Occipital lobe (tissue), 2 donors: Measurements from ENCODE around the gene HNF1B. TPM values are rescaled to one million over a fixed set of nuclear protein-coding genes. Genes with fewer than 3 reads are reported as not detected.

Experiments used
- DNase-seq: peaks from one replicate; lab custom pipeline; 2025; lab: John Stamatoyannopoulos, UW
- total RNA-seq: library from RNA; depleted of rRNA; stranded (reverse); fragments of >200 nt; gene quantifications from one replicate; pipeline ENCODE4 v1.2.3, GENCODE V29; 2014

The HNF1B gene
- total RNA-seq, 1 donor from 2014 or later: not detected

DNA sequence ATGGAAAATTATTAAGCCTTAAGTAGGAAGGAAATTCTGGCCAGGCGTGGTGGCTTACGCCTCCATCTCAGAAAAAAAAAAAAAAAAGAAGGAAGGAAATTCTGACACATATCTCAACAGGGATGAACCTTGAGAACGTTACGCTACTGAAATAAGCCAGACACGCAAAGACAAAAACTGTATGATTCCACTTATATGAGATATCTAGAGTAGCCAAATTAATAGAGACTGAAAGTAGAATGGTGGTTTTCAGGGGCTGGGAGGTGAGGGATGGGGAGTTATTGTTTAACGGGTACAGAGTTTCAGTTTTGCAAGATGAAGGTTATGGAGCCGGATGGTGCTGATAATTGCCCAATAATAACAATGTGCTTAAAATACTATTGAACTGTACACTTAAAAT is 16.2 kb upstream of the HNF1B start:
- no peak for DNase-seq

DNA sequence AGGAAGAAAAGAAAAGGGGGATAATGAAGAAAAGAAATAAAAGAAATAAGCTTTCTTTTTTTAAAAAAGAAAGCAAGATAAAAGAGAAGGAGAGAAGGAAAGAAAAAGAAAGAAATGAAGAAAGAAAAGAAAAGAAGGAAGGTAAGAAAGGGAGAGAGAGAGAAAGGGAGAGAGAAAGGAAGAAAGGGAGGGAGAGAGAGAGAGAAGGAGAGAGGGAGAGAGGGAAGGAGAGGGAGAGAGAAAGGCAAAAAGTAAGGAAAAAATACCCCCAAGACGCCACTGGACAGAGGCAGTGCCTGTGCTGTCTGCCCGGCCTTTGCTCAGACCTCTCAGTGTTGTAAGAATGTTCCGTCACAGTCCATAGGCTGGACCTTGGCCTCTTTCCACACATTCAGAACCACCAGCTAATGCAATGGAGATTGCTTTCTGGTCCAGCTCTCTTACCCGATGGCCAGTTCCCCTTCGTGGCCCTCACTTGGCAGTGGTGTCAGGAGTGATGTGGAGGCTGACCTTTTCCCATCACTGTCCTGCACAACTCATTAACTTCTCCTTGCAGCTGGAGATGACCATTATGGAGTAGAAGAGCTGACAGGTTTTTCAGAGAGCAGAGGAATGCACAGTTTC is 14.3 kb upstream of the HNF1B start:
- DNase-seq: no peak

DNA sequence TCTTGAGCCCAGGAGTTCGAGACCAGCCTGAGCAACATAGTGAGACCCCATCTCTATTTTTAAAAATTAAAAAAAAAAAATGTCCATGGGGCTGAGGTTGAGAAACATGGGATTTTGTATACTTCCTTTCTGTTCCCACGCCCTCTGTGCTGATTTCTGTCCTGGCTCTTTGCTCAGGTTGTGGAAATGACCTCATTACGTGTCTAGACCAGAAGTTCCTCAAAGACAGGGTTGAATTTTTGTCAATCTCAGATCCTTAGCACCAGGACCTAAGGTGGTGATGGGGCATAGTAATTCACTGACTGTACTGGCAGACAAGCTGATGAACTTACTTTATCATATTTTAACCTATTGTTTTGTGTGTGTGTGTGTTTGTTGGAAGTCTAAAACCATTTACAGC is 11.2 kb upstream of the HNF1B start:
- DNase-seq: no peak

DNA sequence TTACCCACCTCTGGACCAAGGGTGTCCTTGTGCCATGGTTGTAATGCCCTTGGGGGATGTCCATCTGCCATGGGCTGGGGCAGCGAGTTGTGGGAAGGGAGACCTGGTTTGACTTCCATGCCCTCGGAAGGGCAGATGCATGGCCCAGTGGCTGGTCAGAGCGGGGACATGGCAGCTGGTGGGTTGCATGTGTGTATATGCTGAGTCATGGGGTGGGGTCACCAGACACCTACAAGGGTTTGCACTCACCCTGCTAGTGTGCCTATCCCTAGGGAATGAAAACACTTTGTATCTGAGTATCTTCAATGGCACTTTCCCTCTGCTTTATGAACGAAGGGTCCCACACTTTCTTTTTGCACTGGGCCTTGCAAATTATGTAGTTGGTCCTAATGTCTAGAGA is 10.6 kb upstream of the HNF1B start:
- DNase-seq: no peak

DNA sequence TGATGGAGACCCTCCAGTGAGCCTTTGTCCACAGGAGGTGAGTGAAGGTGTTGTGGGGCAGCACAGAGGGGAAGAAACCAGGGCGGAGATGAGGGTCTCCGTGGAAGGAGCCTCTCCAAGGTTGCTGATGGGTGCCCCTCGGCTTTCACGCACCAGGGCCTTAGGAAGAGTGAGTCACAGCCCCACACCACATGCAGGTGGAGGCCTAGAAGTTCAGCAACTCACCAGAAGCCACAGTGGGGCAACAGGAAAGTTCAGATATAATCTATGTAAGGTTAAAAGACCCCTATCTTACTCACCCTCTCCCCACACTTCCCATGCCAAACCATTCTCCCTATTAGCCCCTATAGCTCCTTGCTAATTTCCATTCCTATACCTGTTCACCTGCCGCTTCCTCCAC is 9.5 kb upstream of the HNF1B start:
- no peak for DNase-seq

DNA sequence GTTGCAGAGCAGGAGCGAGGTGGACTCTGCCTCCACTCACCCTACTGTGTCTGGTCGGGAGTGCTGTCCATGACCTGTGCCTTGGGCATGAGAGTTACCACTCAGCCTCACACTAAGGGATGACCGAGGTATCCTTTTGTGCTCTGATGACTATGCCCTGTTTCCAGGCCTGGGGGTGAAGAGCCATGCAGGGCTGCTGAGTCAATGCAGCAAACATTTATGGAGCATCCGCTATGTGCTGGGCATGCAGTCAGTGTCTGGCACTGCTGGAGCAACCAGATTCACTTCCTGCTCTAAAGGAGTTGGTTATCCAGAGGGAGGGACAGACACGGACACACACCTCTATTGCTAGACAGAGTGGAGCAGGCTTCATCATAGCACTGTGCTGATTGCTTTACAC is 7.6 kb upstream of the HNF1B start:
- DNase-seq: no peak

DNA sequence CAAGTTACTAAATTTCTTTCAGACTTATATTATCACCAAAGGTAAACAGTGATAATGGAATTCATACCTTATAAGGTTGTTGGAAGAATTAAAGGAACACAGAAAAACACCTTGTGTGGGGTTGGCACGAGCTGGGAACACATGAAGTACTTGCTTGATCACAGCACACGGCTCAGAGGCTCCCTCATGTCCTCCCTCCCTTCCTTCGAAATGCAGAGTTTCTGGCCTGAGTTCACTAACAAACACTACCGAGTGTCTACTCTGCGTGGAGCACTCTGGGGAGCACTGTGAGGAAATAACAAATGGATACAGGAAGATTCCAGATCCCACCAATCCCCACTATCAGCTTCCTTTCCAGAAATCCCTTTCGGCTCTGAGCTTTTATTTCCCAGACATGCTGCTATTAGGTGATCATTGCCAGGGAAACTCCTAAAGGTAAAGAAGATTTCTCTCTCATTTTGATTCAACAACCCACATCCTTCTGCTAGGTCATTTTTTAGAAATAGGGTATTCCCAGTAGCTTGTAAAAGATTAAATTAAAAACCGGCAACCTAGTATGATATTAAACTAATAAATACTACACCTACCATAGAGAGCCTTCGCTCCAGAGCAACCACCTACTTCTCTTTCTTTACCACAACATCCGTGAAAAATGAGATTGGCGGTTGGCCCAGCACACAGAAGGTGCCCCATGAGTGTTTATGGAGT is 6.1 kb upstream of the HNF1B start:
- no peak for DNase-seq

DNA sequence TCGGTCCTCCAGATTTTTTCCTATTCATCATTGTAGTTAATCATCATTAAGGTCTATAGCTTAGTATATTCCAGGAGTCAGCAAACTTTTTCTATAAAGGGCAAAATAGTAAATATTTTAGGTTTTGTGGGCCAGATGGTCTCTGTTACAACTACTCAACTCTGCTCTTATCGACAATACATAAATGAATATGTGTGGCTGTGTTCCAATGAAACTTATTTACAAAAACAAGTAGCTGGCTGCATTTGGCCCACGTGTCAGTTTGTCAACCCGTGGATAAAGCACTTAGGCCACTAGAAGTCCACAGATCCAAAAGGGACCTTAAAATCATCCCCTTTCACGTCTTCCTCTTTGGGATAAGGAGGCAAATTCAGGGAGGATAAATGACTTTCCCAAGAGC is 5.4 kb upstream of the HNF1B start:
- DNase-seq: no peak

DNA sequence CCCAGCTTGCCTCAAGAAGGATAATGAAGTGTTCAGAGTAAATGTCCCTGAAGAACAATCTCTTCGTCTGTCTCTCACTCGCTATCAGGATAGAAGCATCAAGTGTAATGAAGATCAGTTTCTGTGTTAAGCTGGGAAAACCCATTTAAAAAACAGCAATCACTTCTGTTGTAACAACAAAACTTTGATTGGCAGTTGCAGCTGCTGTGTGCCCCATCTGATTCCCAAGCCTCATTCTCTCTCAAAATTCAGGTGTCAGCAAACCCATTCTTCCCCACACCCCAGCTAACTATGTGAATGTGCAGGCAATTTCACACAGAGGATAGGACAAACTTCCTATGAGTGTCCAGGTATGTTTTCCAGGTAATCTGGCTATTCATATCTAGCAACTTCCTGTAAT is 2.4 kb upstream of the HNF1B start:
- no peak for DNase-seq

DNA sequence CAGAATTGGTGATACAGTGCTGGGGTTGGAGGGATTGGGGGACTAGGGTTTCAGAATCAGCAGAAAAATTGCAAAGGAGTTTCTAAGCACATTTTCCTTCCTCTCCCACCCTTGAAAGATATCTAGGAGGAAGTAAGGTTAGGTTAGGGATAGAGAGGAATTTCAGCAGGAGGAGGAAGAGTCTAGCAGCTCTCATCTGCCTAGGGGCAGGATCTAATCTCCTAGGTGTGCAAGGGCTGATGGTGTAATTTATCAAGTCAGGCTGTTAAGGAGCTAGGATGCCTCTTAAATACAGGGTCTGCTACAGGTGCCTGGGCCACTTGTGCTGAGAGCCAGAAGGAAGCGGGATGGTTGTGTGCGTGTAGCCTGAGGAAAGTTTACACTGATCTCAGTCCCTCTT is 1.8 kb upstream of the HNF1B start:
- no peak for DNase-seq

DNA sequence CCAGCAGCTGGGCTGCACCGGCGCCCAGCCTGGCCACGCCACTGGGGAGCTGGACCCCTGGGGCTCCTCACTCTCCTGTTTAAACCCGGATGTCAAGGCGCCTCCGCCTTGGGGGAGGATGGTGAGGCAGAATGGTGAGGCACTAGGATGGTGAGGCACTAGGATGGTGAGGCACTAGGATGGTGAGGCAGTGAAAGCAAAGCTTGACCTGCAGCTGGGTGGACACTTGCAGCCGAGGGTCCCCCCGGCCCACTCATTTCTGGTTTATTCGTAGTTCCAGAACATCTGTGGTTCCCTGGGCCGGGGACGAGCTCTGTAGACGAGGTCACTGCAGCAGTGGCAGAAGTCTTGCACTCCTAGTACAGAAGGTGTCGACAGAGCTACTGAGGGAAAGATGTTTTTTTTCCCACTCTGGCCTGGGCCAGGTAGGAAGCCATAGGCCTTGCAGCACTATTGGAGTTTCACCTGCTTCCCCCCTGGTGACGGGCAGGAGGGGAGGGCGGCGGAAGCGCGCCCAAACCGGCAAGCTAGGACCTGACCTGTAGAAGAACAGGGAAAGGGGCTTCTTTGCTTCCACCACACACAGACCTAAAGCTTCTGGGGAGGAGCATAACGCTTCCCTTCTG is 1.1 kb upstream of the HNF1B start:
- DNase-seq: no peak

DNA sequence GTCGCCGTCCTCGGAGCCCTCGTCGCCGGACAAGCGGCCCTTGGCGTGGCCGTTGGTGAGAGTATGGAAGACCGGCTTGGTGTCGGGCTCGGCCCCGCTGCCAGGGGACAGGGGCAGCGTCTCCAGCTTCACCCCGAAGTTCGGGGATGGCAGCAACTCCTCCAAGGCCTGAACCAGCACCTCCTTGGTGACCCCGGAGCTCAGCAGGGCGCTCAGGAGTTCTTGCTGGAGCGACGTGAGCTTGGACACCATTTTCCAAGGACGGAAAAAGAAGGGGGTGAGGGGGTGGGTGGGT is 279 bp downstream of the HNF1B start:
- no peak for DNase-seq

DNA sequence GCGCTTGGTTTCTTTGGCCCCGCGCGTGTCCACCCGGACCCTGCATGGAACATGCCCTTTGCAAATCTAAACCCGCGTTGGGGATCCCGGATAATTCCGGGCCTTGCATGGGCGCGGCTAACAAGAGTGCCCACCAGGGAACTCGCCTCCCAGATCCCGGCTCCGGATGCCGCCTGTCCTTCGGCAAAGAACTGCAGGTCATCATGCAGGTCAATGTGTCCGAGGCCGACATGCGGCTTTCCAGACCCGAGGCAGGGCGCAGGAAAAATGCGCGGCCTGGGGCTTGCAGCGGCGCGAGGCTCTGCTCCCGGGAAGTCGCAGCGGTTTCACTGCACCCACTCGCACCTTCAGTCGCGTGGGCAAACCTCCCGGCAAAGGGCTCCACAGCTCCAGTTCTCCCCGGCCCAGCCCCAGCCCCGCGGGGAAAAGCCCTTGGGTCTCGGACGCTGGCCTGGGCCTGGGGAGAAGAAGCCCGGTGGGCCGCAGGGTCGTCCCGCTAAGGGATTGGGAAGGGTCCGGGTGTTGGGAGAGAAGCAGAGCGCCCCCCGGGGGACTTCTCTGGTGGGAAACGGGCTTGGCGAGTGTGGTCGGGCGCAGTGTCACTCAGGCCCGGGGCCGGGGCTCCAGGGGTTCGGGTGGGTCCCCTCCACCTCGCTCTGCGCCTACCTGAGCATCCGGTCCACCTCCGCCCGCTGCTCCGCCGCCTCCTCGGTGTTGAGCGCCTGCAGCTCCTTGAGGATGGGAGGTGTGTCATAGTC is 805 bp downstream of the HNF1B start:
- no peak for DNase-seq

DNA sequence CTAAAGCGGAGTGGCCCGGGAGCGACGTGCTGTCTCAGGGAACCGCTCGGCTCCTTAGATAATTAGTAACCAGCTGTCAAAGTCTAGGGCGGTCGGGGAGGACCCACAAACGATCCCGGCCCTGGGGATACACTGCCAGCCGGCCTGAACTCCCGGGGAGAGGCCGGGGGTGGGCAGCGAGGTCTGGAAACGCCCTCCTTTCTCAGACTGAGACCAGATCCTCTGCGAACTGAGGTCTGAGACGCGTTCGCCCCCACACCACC is 1.3 kb downstream of the HNF1B start:
- DNase-seq: no peak

DNA sequence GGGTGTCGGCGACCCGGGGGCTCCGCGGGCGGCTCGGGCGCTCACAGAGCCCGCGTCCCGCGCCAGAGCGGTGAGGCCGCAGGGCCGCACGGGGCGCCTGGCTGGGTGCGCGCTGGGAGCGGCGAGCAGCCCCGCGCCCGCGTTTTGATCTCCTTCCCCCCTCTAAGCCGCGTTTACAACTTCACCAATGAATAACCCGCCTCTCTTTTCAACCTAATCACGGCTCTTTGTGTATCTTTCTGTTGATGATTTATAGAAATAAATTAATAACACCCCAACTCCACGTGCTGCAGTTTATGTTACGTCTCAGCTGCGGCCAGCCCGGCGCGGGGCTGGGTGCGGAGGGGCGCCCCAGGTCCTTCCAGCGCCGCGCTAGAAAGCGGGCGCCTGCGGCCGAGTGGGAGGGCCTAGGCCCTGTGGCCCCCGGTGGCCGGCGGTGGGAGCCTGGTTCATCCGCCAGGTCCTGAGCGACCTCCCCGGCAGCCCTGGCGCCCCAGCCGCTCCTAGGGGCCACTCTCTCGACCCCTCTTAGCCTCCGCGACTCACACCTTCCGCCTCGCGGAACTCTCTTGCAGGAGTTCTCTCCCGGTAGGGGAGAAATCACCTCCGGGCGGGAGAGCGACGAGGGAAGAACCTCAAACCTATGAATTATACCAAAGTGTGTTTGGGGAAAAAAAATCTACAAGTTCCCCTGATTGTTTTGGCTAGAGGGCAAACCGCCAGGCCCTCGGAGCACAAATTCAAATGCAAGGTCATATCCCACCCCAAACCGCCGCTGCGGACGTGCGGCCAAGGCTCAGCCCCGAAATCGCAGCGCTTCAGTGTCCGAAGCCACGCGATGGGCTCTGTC is 1.9 kb downstream of the HNF1B start:
- DNase-seq: no peak

DNA sequence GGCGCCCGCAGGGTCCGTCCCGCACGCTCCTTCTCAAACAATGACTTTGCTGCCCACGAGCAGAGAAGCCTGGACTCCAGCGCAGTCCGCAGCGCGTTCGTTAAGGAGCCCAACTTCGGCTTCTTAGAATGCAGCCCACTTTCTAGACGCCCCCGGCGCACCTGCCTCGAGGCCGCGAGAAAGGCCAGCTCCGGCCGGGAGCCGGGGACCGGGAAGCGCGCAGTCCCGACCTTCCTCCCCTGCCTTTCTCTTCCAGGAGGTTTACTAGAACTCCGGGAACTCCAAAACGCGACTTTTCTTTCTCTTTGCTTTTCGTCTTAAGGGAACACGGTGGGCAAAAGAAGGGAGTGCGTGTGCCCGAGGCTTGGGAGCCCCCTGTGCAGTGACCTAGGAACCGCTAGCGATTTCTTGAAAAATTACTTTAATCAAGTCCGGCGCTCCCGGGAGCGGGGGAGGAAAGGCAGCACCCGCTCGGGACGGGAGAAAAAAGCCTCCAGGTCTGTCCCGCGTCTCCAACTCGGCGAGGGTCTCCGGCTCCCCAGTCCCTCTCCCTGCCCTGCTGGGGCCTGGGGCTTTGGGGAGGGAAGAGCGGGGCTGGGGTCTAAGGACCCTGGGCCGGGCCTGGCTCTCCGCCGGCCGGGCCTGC is 2.6 kb downstream of the HNF1B start:
- no peak for DNase-seq

DNA sequence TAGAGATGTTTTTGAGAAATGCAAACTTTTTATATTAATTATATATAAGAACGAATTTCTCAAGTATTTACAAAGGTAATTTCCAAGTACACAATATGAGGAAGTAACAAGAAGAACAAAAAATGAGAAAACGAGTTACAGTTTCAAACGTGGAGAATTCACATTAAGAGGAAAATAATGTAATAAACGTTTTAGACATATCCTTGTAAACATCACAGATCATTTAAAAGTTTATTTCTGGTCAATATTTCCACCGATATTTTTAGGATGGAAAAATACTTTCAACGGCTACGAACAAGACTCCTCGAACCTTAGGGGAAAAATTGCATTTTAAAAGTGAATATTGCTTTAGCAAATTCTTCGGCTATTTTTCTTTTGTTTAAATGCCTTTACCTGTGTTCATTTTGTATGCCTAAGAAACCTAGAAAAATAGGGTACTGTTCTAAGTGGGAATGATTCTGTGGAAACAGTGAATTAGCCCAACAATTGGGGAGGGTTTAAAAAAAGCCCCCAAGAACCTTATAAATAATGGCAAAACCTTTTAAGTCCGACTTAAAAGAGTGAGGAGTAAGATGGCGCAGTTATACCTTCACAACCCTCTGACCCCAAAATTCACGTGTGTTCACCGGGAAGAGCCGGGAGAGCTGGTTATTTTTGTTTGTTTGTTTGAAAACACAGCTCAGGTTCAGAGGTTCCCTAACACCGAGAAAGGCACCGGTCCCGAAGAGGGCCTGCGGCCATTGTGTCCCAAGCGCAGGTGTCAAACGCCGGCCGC is 3.3 kb downstream of the HNF1B start:
- DNase-seq: no peak

DNA sequence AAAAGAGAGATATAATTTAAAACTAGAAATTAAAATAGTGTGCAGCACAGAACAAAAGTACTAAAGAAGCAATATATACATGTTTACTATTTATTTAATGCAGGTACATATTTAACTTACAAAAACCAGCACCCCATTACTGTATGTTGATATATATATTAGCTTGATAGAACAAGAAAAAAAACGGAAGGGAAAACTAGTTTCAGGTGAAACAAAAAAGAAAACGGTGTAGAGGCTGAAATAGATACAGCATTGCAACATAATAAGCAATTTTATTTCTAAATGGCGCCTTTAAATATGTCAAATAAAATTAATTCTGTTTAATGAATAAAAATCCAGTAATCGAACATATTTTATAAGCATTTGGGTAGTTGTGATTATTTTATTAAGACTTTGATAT is 3.9 kb downstream of the HNF1B start:
- DNase-seq: no peak

DNA sequence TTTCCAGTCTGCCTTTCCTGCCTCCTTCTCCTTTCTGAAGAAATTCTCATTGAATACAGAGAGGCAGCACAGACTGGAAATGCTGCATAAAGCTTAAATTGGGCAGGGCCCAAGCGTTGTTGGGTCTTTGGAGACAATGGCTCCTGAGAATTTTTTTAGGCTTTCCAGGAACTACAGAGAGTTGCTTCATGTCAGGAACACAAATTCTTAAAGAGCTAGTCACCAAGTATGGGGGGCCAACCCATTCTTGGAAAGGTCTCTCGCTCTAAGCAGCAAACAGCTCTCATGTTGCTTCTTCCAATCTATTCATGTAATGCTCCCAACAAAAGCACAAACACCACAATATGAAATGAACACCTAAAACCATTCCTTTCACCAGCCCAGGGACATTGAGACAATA is 6.9 kb downstream of the HNF1B start:
- DNase-seq: no peak

DNA sequence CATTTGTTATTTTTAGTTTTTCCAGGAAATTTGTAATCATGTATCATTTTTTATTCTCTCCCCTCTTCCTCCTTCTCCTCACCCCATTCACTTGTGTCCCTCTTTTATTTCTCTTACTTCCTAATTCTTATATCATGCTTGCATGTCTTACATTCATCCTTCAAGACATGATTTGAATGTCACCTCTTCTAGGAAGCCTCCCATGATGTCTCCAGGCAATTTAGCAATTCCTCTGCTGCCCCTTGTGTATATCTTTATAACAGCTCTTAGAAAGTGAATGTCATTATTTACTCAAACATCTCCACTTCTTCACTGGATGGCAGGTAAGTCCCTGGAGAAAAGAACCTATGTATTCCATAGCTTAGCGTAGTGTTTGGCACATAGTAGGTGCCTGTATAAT is 7.8 kb downstream of the HNF1B start:
- no peak for DNase-seq

DNA sequence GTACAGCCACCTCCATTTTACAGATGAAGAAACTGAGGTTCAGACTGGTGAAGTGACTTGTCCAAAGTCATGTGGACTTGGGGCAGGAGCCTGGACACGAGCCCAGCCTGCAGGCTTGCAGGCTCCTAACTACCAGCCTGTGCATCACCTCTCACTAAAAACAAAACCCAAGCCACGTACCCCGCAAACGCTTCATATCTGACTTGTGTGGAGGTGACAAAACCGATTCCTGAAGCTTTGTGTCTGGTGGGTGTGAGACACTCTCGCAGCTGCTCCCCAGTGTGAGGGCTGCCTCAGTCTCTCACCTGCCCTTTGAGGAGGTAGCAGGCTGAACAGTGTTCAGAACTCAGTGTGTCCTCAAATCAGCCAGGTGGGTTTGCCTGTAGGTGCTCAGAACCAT is 8.4 kb downstream of the HNF1B start:
- no peak for DNase-seq
